ENCODE data around the gene TRAP1.

GRCh38 chr16:3706253-3707012, 10.9 kb downstream of the TRAP1 start:
- no peak for TF ChIP-seq CTCF (IDR thresholded peaks at IDR 0.05)
- no peak for TF ChIP-seq POLR2AphosphoS5 (IDR thresholded peaks at IDR 0.05)
- no peak for TF ChIP-seq POLR2A (IDR thresholded peaks at IDR 0.05)

Measured in suprapubic skin (tissue), 4 donors.